ENCODE measurements around the gene KDM5C. TPM values are rescaled to one million over a fixed set of nuclear protein-coding genes. Genes with fewer than 3 reads are reported as not detected.

Gene KDM5C
- polyA plus RNA-seq, 1 donor from 2014 or later = 67.8 TPM

- no peak overlapping the region for H3K27ac ChIP-seq (ENCODE audit: low read length)
- no peaks in the 10 kb centered on the region for H3K9me2 ChIP-seq (ENCODE audit: insufficient read depth, low read length)
- no peaks in the 10 kb centered on the region for H3K9me3 ChIP-seq (ENCODE audit: low read length)
- no peaks in the 10 kb centered on the region for H3K79me2 ChIP-seq (replicated peaks; ENCODE audit: insufficient read depth, low read length)
- H2AFZ ChIP-seq (ENCODE audit: low read depth, low read length) = no peak overlapping the region
- no peak overlapping the region for H3K9ac ChIP-seq (ENCODE audit: low read length)
- H3K27me3 ChIP-seq (ENCODE audit: insufficient read depth, low read depth, low read length) = no peaks in the 10 kb centered on the region
- H3F3A ChIP-seq (ENCODE audit: insufficient read depth, low read length, poor library complexity, severe bottlenecking) = no peaks in the 10 kb centered on the region
- no peaks in the 10 kb centered on the region for H3K36me3 ChIP-seq (ENCODE audit: insufficient read depth, low read length)
- no peaks in the 10 kb centered on the region for H4K20me1 ChIP-seq (ENCODE audit: insufficient read depth)
- no peak overlapping the region for H3K4me2 ChIP-seq (ENCODE audit: low read length)
- no peak overlapping the region for H3K4me3 ChIP-seq (ENCODE audit: low read length)
- TF ChIP-seq EZH2 (IDR thresholded peaks at IDR 0.05; ENCODE audit: borderline replicate concordance, insufficient read depth, low read length, poor library complexity, severe bottlenecking) (no peak), RAD21 (conservative IDR thresholded peaks at IDR 0.05) (no peak), POLR2AphosphoS5 (IDR thresholded peaks at IDR 0.05) (no peak), REST (IDR thresholded peaks at IDR 0.05; ENCODE audit: borderline replicate concordance) (no peak), CTCF (IDR thresholded peaks at IDR 0.05; ENCODE audit: poor library complexity, severe bottlenecking) (no peak), TAF1 (IDR thresholded peaks at IDR 0.05; ENCODE audit: low read depth) (no peak), EP300 (conservative IDR thresholded peaks at IDR 0.05; ENCODE audit: poor library complexity, severe bottlenecking) (no peak), SMC3 (conservative IDR thresholded peaks at IDR 0.05; ENCODE audit: poor library complexity) (no peak), MXI1 (conservative IDR thresholded peaks at IDR 0.05; ENCODE audit: poor library complexity, severe bottlenecking) (no peak)
Observed at GRCh38 chrX:53247928-53248327, 22.9 kb upstream of the KDM5C start.

GRCh38 chrX:53246231-53246630 lies 21.2 kb upstream of the KDM5C start:
- H3K4me2 ChIP-seq (ENCODE audit: low read length) = no peak overlapping the region
- no peaks in the 10 kb centered on the region for H3K79me2 ChIP-seq (replicated peaks; ENCODE audit: insufficient read depth, low read length)
- H3K9ac ChIP-seq (ENCODE audit: low read length) = no peak overlapping the region
- TF ChIP-seq CTCF (IDR thresholded peaks at IDR 0.05; ENCODE audit: poor library complexity, severe bottlenecking) (no peak), TAF1 (IDR thresholded peaks at IDR 0.05; ENCODE audit: low read depth) (no peak), EZH2 (IDR thresholded peaks at IDR 0.05; ENCODE audit: borderline replicate concordance, insufficient read depth, low read length, poor library complexity, severe bottlenecking) (no peak), RAD21 (conservative IDR thresholded peaks at IDR 0.05) (no peak), POLR2AphosphoS5 (IDR thresholded peaks at IDR 0.05) (no peak), MXI1 (conservative IDR thresholded peaks at IDR 0.05; ENCODE audit: poor library complexity, severe bottlenecking) (no peak), REST (IDR thresholded peaks at IDR 0.05; ENCODE audit: borderline replicate concordance) (no peak), SMC3 (conservative IDR thresholded peaks at IDR 0.05; ENCODE audit: poor library complexity) (no peak), EP300 (conservative IDR thresholded peaks at IDR 0.05; ENCODE audit: poor library complexity, severe bottlenecking) (no peak)
- H3K9me3 ChIP-seq (ENCODE audit: low read length) = no peaks in the 10 kb centered on the region
- H3F3A ChIP-seq (ENCODE audit: insufficient read depth, low read length, poor library complexity, severe bottlenecking) = no peaks in the 10 kb centered on the region
- H3K9me2 ChIP-seq (ENCODE audit: insufficient read depth, low read length) = no peaks in the 10 kb centered on the region
- no peak overlapping the region for H3K27ac ChIP-seq (ENCODE audit: low read length)
- no peak overlapping the region for H2AFZ ChIP-seq (ENCODE audit: low read depth, low read length)
- H3K4me3 ChIP-seq (ENCODE audit: low read length) = no peak overlapping the region
- H3K36me3 ChIP-seq (ENCODE audit: insufficient read depth, low read length) = no peaks in the 10 kb centered on the region
- H3K27me3 ChIP-seq (ENCODE audit: insufficient read depth, low read depth, low read length) = no peaks in the 10 kb centered on the region
- H4K20me1 ChIP-seq (ENCODE audit: insufficient read depth) = no peaks in the 10 kb centered on the region

Data from neural cell (in vitro differentiated cells).